HUES48 (cell line): ENCODE data around the gene HS6ST1.

Experiments used
- H3K27ac ChIP-seq: one replicate; pipeline ENCODE4 v1.7.0; 2013; ENCODE audit warnings: low read depth, low read length, inconsistent platforms
- H3K27me3 ChIP-seq: 2 replicates; pipeline ENCODE4 v1.6.1; 2013; ENCODE audit warnings: mild to moderate bottlenecking, low read length; ENCODE audit not compliant: control insufficient read depth, insufficient read depth
- H3K36me3 ChIP-seq: 2 replicates; pipeline ENCODE4 v1.6.1; 2013; ENCODE audit warnings: low read length; ENCODE audit not compliant: control insufficient read depth, insufficient read depth
- H3K4me1 ChIP-seq: 2 replicates; pipeline ENCODE4 v1.6.1; 2013; ENCODE audit warnings: mild to moderate bottlenecking, low read length; ENCODE audit not compliant: control insufficient read depth, insufficient read depth
- H3K4me3 ChIP-seq: 2 replicates; pipeline ENCODE4 v1.5.1; 2013; ENCODE audit warnings: mild to moderate bottlenecking, low read depth, low read length
- H3K9ac ChIP-seq: 2 replicates; pipeline ENCODE4 v1.6.1; 2013; ENCODE audit warnings: mild to moderate bottlenecking, low read depth, low read length, moderate library complexity
- H3K9me3 ChIP-seq: 2 replicates; pipeline ENCODE4 v1.6.1; 2013; ENCODE audit warnings: low read length; ENCODE audit not compliant: control insufficient read depth, insufficient read depth

HS6ST1 gene

GRCh38 chr2:128291161-128291843, 27.4 kb downstream of the HS6ST1 start:
- H3K9me3 ChIP-seq: no peaks in the 10 kb centered on the region
- peaks cover 3% of the 10 kb centered on the region; the same call in 1 of the 2 replicates for H3K36me3 ChIP-seq
- H3K4me3 ChIP-seq: no peak overlapping the region
- H3K27me3 ChIP-seq: no peaks in the 10 kb centered on the region
- H3K27ac ChIP-seq: no peak overlapping the region
- no peak overlapping the region for H3K9ac ChIP-seq
- peaks cover 33% of the 10 kb centered on the region for H3K4me1 ChIP-seq

DNA sequence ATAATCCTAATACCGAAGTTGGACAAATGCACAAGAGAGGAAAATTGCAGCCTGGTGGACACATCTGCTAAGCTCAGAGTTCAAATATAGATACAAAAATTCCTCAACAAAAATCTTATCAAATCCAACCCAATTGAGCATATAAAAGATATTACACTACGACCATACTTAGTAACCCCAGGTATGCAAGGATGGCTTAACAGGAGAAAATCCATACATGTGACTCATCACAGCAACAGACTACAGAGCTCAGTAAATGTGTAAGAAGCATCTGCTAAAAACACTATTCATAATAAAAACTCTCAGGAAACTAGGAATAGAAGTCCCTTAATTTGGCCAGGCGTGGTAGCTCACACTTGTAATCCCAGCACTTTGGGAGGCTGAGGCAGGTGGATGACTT, 28.3 kb downstream of the HS6ST1 start:
- H3K36me3 ChIP-seq: peaks cover 3% of the 10 kb centered on the region; the same call in 1 of the 2 replicates
- no peak overlapping the region for H3K9ac ChIP-seq
- H3K9me3 ChIP-seq: no peaks in the 10 kb centered on the region
- peaks cover 33% of the 10 kb centered on the region for H3K4me1 ChIP-seq
- H3K4me3 ChIP-seq: no peak overlapping the region
- H3K27me3 ChIP-seq: no peaks in the 10 kb centered on the region
- peak overlapping the region; percentile 21 for H3K27ac ChIP-seq

DNA sequence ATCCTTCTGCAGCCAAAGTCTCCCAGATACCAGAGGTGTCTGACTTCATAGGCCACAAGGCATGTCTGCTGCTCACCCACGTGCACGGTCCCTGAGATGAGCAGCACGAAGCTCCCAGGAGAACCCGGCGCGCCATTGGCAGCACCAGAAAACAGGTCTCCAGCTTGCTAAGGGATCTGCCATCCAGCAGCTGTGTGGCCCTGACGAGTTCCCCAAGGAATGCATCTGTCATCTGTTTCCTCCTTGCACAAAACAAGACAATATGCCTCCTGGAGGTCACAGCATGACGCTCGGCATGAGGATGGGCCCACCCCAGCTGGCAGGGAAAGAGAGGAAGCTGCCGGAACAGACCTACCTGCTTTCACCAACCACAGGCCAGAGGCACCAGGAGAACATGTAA, 29.2 kb downstream of the HS6ST1 start:
- peaks cover 3% of the 10 kb centered on the region; the same call in 1 of the 2 replicates for H3K36me3 ChIP-seq
- H3K9me3 ChIP-seq: no peaks in the 10 kb centered on the region
- H3K27ac ChIP-seq: peak overlapping the region; percentile 26
- H3K9ac ChIP-seq: no peak overlapping the region
- H3K4me1 ChIP-seq: peaks cover 33% of the 10 kb centered on the region
- H3K4me3 ChIP-seq: no peak overlapping the region
- H3K27me3 ChIP-seq: no peaks in the 10 kb centered on the region

GRCh38 chr2:128288781-128289180, 29.9 kb downstream of the HS6ST1 start:
- H3K27ac ChIP-seq: no peak overlapping the region
- peaks cover 33% of the 10 kb centered on the region for H3K4me1 ChIP-seq
- H3K9ac ChIP-seq: no peak overlapping the region

GRCh38 chr2:128287780-128288735, 30.6 kb downstream of the HS6ST1 start:
- peaks cover 3% of the 10 kb centered on the region; the same call in 1 of the 2 replicates for H3K36me3 ChIP-seq
- no peaks in the 10 kb centered on the region for H3K9me3 ChIP-seq
- H3K4me1 ChIP-seq: peaks cover 27% of the 10 kb centered on the region
- H3K27me3 ChIP-seq: no peaks in the 10 kb centered on the region
- H3K27ac ChIP-seq: no peak overlapping the region
- H3K9ac ChIP-seq: no peak overlapping the region
- H3K4me3 ChIP-seq: no peak overlapping the region

More at GRCh38 chr2:128288781-128289180, 29.9 kb downstream of the HS6ST1 start:
- no peaks in the 10 kb centered on the region for H3K27me3 ChIP-seq
- H3K4me3 ChIP-seq: no peak overlapping the region
- no peaks in the 10 kb centered on the region for H3K9me3 ChIP-seq
- peaks cover 3% of the 10 kb centered on the region; the same call in 1 of the 2 replicates for H3K36me3 ChIP-seq

GRCh38 chr2:128286905-128287779, 31.5 kb downstream of the HS6ST1 start:
- peaks cover 22% of the 10 kb centered on the region for H3K4me1 ChIP-seq
- H3K27me3 ChIP-seq: no peaks in the 10 kb centered on the region
- no peaks in the 10 kb centered on the region for H3K9me3 ChIP-seq
- no peak overlapping the region for H3K9ac ChIP-seq
- no peak overlapping the region for H3K4me3 ChIP-seq
- peaks cover 3% of the 10 kb centered on the region; the same call in 1 of the 2 replicates for H3K36me3 ChIP-seq
- no peak overlapping the region for H3K27ac ChIP-seq

DNA sequence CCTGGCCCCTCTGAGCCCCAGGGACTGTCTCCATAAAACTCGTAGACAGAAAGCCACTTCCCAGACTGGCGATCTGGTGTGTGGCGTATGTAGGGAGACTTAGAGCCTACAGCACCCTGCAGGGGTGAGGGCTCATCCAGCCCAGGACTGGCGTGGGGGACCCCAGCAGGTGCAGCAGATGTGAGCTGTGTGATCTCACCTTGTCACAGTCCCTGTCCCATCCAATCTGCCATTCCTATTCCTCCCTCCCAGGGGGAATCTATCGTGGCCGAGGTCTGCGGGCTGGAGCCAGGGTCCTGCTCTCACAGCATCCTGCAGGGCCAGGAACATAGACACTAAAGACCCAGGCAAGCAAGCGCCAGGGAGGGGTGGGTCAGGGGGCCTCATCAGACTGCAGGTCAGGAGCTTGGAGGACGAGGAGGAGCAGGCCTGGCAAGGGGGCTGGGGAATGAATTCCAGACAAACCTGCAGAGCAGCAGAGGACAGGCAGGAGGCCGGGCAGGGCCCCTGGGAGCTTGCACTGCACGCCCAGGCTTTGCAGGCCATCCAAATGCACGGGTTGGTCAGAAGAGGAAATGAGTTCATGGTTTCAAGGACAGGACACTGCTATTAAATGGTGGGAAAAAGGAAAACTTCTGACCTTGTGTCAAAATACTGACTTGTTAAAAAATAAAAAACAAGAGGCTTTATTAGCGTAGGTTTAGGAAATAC, 32.5 kb downstream of the HS6ST1 start:
- peaks cover 22% of the 10 kb centered on the region for H3K4me1 ChIP-seq
- peaks cover 10% of the 10 kb centered on the region; the same call in 1 of the 2 replicates for H3K36me3 ChIP-seq
- H3K9ac ChIP-seq: no peak overlapping the region
- no peak overlapping the region for H3K4me3 ChIP-seq
- H3K9me3 ChIP-seq: no peaks in the 10 kb centered on the region
- H3K27ac ChIP-seq: no peak overlapping the region
- H3K27me3 ChIP-seq: no peaks in the 10 kb centered on the region

DNA sequence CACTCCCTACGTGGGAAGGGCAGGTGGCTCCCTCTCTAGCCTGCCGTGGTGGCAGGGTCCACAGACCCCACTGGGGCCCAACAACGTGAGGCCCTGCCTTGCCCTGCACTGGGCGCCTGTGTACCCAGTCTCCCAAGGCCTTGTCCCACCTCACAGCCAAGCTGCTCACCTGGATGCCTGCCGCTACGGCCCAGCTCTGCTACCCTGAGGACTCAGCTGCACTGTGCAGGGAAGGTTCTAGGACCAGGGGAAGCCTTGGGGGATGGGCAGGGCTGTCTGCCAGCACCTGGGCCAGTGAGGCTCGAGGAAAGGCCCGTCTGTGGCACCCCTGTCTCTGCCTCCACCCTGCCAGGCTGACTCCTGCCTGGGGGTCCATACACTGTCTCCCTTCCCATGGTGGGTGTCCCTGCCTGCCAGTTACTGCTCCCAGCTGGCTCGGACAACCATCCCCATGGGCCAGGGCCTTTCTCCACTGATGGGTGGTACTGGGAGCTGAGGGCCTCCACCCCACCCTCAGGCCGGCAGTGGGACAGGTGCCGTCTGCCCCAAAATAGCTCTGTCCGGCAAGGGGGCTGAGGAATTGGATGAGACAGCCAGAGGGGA, 33.2 kb downstream of the HS6ST1 start:
- Histone ChIP-seq H3K9me3 (no peaks in the 10 kb centered on the region), H3K27me3 (no peaks in the 10 kb centered on the region), H3K36me3 (peaks cover 11% of the 10 kb centered on the region; the same call in 1 of the 2 replicates), H3K27ac (no peak overlapping the region), H3K4me3 (no peak overlapping the region), H3K4me1 (peaks cover 21% of the 10 kb centered on the region), H3K9ac (no peak overlapping the region)

DNA sequence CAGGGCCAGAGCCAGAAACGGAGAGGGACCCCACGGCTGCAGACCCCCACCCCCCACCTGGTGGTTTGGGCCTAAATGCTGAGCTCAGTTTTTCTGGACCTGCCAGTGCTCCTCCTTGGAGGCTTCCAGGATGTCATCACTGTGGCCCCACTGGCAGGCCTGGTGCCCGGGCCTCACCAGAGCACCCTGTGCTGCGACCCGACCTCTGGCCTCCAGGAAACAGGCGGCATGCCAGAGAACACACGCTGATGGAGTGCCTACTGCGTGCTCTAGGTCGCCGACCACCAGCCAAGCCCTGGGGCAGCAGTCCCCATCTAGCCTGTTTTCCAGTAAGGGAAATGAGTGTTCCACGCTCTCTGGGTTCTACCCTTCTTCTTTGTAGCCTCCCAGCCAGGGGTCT, 33.8 kb downstream of the HS6ST1 start:
- no peak overlapping the region for H3K9ac ChIP-seq
- H3K27ac ChIP-seq: no peak overlapping the region
- no peaks in the 10 kb centered on the region for H3K27me3 ChIP-seq
- H3K4me1 ChIP-seq: peaks cover 15% of the 10 kb centered on the region
- peaks cover 11% of the 10 kb centered on the region; the same call in 1 of the 2 replicates for H3K36me3 ChIP-seq
- no peaks in the 10 kb centered on the region for H3K9me3 ChIP-seq
- no peak overlapping the region for H3K4me3 ChIP-seq
